Right lobe of liver (tissue), 4 donors: ENCODE data around the gene TEX26.

Experiments
- CTCF ChIP-seq, 4 donors: fragments of 200-600 bp in 3 of 4; fragments of 450-650 bp in 1 of 4; IDR thresholded peaks; one replicate each; pipeline versions ENCODE4 v1.5.1 to v1.8.0; 2016 to 2022; ENCODE audit warnings: antibody characterized with exemption in 4 of 4, mild to moderate bottlenecking in 2 of 4
- POLR2A ChIP-seq: fragments of 450-650 bp; IDR thresholded peaks from one replicate; pipeline ENCODE4 v1.6.1; 2017; ENCODE audit warnings: antibody characterized with exemption, mild to moderate bottlenecking
- donor health status: DM: no; HTN: no; CAD: no.
- donor health status: DM: no; HTN: no; CAD: no.
- donor health status: DM: no; HTN: yes; CAD: no.

GRCh38 chr13:30924721-30925120, 7.7 kb upstream of the TEX26 start:
- TF ChIP-seq CTCF (IDR thresholded peaks at IDR 0.05) (no peak), POLR2A (no peak)
